Naive thymus-derived CD4-positive, alpha-beta T cell (primary cell): ENCODE data around the gene PRRG3. TPM values are rescaled to one million over a fixed set of nuclear protein-coding genes. Genes with fewer than 3 reads are reported as not detected.

ENCODE experiments used
- ATAC-seq: fragments of 150-1000 bp; cut with Tn5 transposase; 2 replicates; pipeline ENCODE4 v1.10.0; 2021; ENCODE audit warnings: mild to moderate bottlenecking, moderate library complexity
- CTCF ChIA-PET: fragments of 350-600 bp; sonication (Branson Sonifier 250); formaldehyde crosslinking; loops from one replicate; lab custom pipeline; 2021; ENCODE audit warnings: antibody characterized with exemption; lab: Charles Lee
- POLR2A ChIA-PET: fragments of 350-600 bp; sonication (Branson Sonifier 250); formaldehyde crosslinking; loops from one replicate; lab custom pipeline; 2021; ENCODE audit warnings: antibody characterized with exemption, inconsistent platforms; lab: Charles Lee
- DNase-seq, 9 donors: peaks; one replicate each; pipeline versions ENCODE4 v3.0.0 to v3.0.0-alpha.2; 2020 to 2022; ENCODE audit warnings: mixed read lengths in 1 of 9
- H3K27ac ChIP-seq: one replicate; pipeline ENCODE4 v1.7.0; 2013; ENCODE audit warnings: mild to moderate bottlenecking, low read depth, low read length, moderate library complexity
- H3K27me3 ChIP-seq, 2 donors: one replicate each; pipeline ENCODE4 v1.7.0; 2013; ENCODE audit warnings: low read length in 2 of 2, mild to moderate bottlenecking in 2 of 2, moderate library complexity in 2 of 2; ENCODE audit not compliant: control insufficient read depth in 2 of 2, insufficient read depth in 2 of 2
- H3K36me3 ChIP-seq, 3 experiments: 1 replicate in 2 of 3; 2 replicates in 1 of 3; pipeline ENCODE4 v1.7.0; 2013; ENCODE audit warnings: low read length in 3 of 3, mild to moderate bottlenecking in 3 of 3, moderate library complexity in 1 of 3; ENCODE audit not compliant: insufficient read depth in 3 of 3, control insufficient read depth in 2 of 3
- H3K4me1 ChIP-seq, 2 donors: one replicate each; pipeline ENCODE4 v1.7.0; 2013; ENCODE audit warnings: low read length in 2 of 2, mild to moderate bottlenecking in 2 of 2, moderate library complexity in 1 of 2; ENCODE audit not compliant: control insufficient read depth in 2 of 2, insufficient read depth in 2 of 2
- H3K4me3 ChIP-seq: 2 replicates; pipeline ENCODE4 v1.7.0; 2013; ENCODE audit warnings: mild to moderate bottlenecking, low read length
- H3K9me3 ChIP-seq, 3 experiments: 1 replicate in 2 of 3; 2 replicates in 1 of 3; pipeline ENCODE4 v1.7.0; 2013; ENCODE audit warnings: low read length in 3 of 3; ENCODE audit not compliant: control insufficient read depth in 2 of 3
- H3K27ac Mint-ChIP-seq, 9 donors: one replicate each; pipeline ENCODE4 v1.8.0; 2020 to 2022; ENCODE audit warnings: mixed read lengths in 9 of 9, mild to moderate bottlenecking in 8 of 9, moderate library complexity in 5 of 9, inconsistent platforms in 2 of 9
- H3K27me3 Mint-ChIP-seq, 5 donors: one replicate each; pipeline ENCODE4 v1.8.0; 2021 to 2022; ENCODE audit warnings: mixed read lengths in 5 of 5, mild to moderate bottlenecking in 1 of 5
- H3K36me3 Mint-ChIP-seq, 5 donors: one replicate each; pipeline ENCODE4 v1.8.0; 2020 to 2022; ENCODE audit warnings: mixed read lengths in 5 of 5, mild to moderate bottlenecking in 3 of 5, inconsistent platforms in 1 of 5
- H3K4me1 Mint-ChIP-seq, 7 donors: one replicate each; pipeline ENCODE4 v1.8.0; 2020 to 2022; ENCODE audit warnings: mixed read lengths in 7 of 7, mild to moderate bottlenecking in 3 of 7, inconsistent platforms in 1 of 7
- H3K4me3 Mint-ChIP-seq, 10 donors: one replicate each; pipeline ENCODE4 v1.8.0; 2020 to 2022; ENCODE audit warnings: mild to moderate bottlenecking in 10 of 10, mixed read lengths in 10 of 10, moderate library complexity in 6 of 10, inconsistent platforms in 2 of 10
- H3K9me3 Mint-ChIP-seq, 11 donors: one replicate each; pipeline ENCODE4 v1.8.0; 2020 to 2022; ENCODE audit warnings: mixed read lengths in 11 of 11, mild to moderate bottlenecking in 4 of 11, inconsistent platforms in 1 of 11, moderate library complexity in 1 of 11
- intact Hi-C, 2 donors: fragments of 100-400 bp; cut with micrococcal nuclease; formaldehyde crosslinking; loops; one replicate each; pipeline ENCODE4 v1.15.1; 2023
- polyA plus RNA-seq, 2 donors: library from polyadenylated mRNA; unstranded; fragments of 300-500 nt; fragmentation: Illumina TruSeq; gene quantifications; one replicate each; pipeline ENCODE4 v1.2.3, GENCODE V29; 2021
- total RNA-seq, 6 experiments: library from RNA in 5 of 6; stranded (reverse) in 5 of 6; gene quantifications; 1 replicate in 5 of 6; 2 replicates in 1 of 6; pipeline ENCODE4 v1.2.3 and lab custom pipeline; 2021 to 2026

Gene PRRG3
- total and polyA plus RNA-seq, 7 experiments from 2014 or later: not detected

DNA sequence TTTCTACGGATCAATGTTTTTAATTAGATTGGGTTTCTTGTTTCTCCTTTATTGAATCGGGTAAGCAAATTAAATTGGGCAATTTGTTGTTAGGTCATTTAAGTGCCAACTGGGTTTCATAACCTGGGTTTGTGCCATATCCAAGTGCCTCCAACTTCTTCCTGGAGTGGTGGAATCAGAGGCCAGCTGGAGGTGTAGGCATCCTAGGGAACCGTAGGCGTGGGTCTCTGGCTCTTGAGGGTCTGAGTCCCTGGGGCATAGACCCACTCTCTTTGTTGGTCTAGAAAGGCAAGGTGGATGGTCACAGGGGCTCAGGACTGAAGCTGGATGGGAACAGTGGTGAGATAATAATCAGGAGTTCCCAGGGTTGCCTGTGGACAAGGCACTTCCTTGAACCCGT, 57.6 kb downstream of the PRRG3 start:
- intact Hi-C loops: loop anchor here in 1 of 2 donors (5.0 kb wide), 1 partner anchor 1069 kb away; no protein-coding TSS in a partner anchor

DNA sequence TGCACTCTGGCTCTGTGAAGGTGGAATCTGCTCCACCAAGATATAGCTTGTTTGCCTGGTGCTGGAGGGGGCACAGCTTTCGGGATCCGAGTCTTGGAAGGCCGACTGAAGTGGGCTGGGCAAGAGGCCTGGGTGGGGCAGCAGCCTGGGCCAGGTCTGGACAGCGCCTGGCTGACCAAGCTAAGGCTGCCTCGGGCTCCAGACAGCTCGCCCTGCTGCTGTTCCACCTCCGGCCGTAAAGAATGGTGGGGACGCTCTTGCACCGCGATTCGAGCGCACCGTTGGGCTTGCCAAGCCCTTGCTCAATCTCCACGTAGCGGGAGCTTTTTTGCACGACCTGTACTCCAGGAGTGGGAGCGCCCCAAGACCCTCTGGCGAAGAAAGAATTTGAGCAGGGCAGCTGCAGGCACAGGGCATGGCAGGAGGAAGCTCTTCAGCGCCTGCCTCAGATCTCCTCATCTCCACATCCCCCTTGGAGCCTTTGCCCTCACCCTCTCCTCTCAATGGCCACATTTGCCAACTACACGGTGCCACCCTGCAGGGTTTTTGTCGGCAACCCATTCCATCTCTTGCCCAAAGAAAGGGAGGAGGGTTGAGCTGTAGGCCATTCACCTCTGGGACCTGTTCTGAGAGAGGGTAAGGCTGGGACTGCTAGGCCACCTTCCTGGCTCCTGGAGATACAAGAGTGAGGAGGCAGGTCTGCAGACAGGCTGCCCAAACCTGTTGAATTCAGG, 58.2 kb downstream of the PRRG3 start:
- CTCF ChIA-PET: interaction anchor here (0.6 kb wide), 1 partner anchor 603 kb away, joined by 3 read pairs; no protein-coding TSS in a partner anchor
- Mint-ChIP-seq H3K9me3 (no peaks in the 10 kb centered on the region), H3K36me3 (no peaks in the 10 kb centered on the region), H3K4me1 (no peaks in the 10 kb centered on the region), H3K27ac (no peak overlapping the region), H3K4me3 (no peak overlapping the region), H3K27me3 (peaks cover 0 to 34% (median 13%) of the 10 kb centered on the region in 5 donors)
- DNase-seq (no peak), ATAC-seq (no peak)
- no peaks in the 10 kb centered on the region for H3K27me3 ChIP-seq
- POLR2A ChIA-PET: no interaction called here
- no peak overlapping the region for H3K4me3 ChIP-seq
- H3K4me1 ChIP-seq: no peaks in the 10 kb centered on the region
- H3K27ac ChIP-seq: no peak overlapping the region
- no peaks in the 10 kb centered on the region for H3K9me3 ChIP-seq
- no peaks in the 10 kb centered on the region for H3K36me3 ChIP-seq
- intact Hi-C loops: loop anchor here in 1 of 2 donors (5.0 kb wide), 1 partner anchor 1069 kb away; no protein-coding TSS in a partner anchor

More for the DNA sequence above, 57.6 kb downstream of the PRRG3 start:
- Histone ChIP-seq H3K4me1 (no peaks in the 10 kb centered on the region), H3K27ac (no peak overlapping the region), H3K4me3 (no peak overlapping the region), H3K36me3 (no peaks in the 10 kb centered on the region), H3K9me3 (no peaks in the 10 kb centered on the region), H3K27me3 (no peaks in the 10 kb centered on the region)
- Mint-ChIP-seq H3K36me3 (no peaks in the 10 kb centered on the region), H3K4me3 (no peak overlapping the region), H3K9me3 (no peaks in the 10 kb centered on the region), H3K4me1 (no peaks in the 10 kb centered on the region), H3K27ac (no peak overlapping the region), H3K27me3 (peaks cover 0 to 30% (median 13%) of the 10 kb centered on the region in 5 donors)
- DNase-seq (no peak), ATAC-seq (no peak)
- CTCF ChIA-PET: no interaction called here
- POLR2A ChIA-PET: no interaction called here

DNA sequence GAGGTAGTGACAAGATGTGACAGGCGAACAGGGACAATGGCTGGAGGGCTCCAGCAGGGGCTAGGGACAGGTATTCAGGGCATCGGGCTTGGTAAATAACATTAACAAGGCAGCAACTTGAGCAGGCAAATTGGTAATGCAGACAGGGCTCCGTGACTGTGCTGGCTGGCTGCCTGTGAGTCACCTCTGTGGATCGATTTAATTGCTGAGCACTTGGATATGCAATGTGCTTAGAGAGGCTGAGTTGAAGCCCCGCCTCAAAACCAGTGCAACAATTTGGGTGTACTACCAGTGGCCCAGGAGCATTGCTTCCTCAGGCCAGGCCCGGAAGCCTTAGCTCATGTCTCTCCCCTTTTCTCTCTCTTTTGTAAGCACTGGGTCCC, 58.8 kb downstream of the PRRG3 start:
- Histone ChIP-seq H3K9me3 (no peaks in the 10 kb centered on the region), H3K27me3 (no peaks in the 10 kb centered on the region), H3K36me3 (no peaks in the 10 kb centered on the region), H3K27ac (no peak overlapping the region), H3K4me1 (no peaks in the 10 kb centered on the region), H3K4me3 (no peak overlapping the region)
- no peak for DNase-seq
- intact Hi-C loops: loop anchor here in 1 of 2 donors (5.0 kb wide), 1 partner anchor 1068 kb away; no protein-coding TSS in a partner anchor
- Mint-ChIP-seq H3K4me3 (no peak overlapping the region), H3K4me1 (no peaks in the 10 kb centered on the region), H3K36me3 (no peaks in the 10 kb centered on the region), H3K9me3 (no peaks in the 10 kb centered on the region), H3K27ac (no peak overlapping the region), H3K27me3 (peaks cover 0 to 34% (median 13%) of the 10 kb centered on the region in 5 donors)
- no peak for ATAC-seq
- ChIA-PET POLR2A (no interaction called here), CTCF (interaction anchor here (0.6 kb wide), 1 partner anchor 603 kb away, joined by 3 read pairs; no protein-coding TSS in a partner anchor)

DNA sequence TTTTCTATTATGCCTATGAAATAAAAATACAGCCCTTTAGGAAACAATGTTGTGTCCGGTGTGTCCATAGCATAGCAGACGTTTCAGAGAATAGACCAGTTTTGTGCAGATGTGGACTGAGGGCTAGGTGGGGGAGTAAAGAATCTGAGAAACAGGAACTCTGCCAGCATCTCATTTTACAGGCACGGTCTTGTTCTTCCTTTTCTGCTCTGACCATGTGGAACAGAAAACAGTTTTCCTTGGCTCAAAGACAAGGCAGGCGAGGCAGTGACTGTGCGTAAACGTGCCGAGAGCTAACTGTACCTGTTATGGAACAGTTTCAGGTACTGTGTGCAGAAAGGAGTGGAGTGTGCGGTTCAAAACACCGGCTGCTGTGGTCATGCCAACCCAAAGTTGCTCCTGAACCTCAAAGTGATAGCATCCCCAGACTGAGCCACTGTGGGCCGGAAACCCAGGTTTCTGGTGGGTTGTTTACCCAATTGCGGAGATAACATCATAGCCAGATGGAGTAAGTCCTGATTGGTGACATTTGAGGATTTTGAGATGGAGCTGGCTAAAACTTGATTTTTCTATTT, 59.5 kb downstream of the PRRG3 start:
- H3K27ac ChIP-seq: no peak overlapping the region
- H3K27me3 ChIP-seq: no peaks in the 10 kb centered on the region
- POLR2A ChIA-PET: no interaction called here

More for the DNA sequence above, 59.5 kb downstream of the PRRG3 start:
- CTCF ChIA-PET: no interaction called here
- Histone ChIP-seq H3K9me3 (no peaks in the 10 kb centered on the region), H3K36me3 (no peaks in the 10 kb centered on the region), H3K4me3 (no peak overlapping the region), H3K4me1 (no peaks in the 10 kb centered on the region)
- intact Hi-C loops: loop anchor here in 1 of 2 donors (5.0 kb wide), 1 partner anchor 1068 kb away; no protein-coding TSS in a partner anchor
- H3K4me3 Mint-ChIP-seq: no peak overlapping the region
- no peaks in the 10 kb centered on the region for H3K9me3 Mint-ChIP-seq
- DNase-seq (no peak), ATAC-seq (no peak)
- H3K36me3 Mint-ChIP-seq: no peaks in the 10 kb centered on the region
- H3K4me1 Mint-ChIP-seq: no peaks in the 10 kb centered on the region
- H3K27me3 Mint-ChIP-seq: peaks cover 0 to 34% (median 13%) of the 10 kb centered on the region in 5 donors
- no peak overlapping the region for H3K27ac Mint-ChIP-seq

Other genes with a start within 250 kb of the PRRG3 start
- gene PASD1, start 131.8 kb upstream of the PRRG3 start, total RNA-seq: not detected
- not detected for gene PASD1, start 131.8 kb upstream of the PRRG3 start, polyA plus RNA-seq
- gene FATE1, start 20.6 kb downstream of the PRRG3 start, total RNA-seq: not detected
- not detected for gene FATE1, start 20.6 kb downstream of the PRRG3 start, polyA plus RNA-seq
- gene CNGA2, start 39.3 kb downstream of the PRRG3 start, total RNA-seq: not detected
- not detected for gene CNGA2, start 39.3 kb downstream of the PRRG3 start, polyA plus RNA-seq
- not detected for gene MAGEA4, start 217.4 kb downstream of the PRRG3 start, total RNA-seq
- not detected for gene MAGEA4, start 217.4 kb downstream of the PRRG3 start, polyA plus RNA-seq